H1 (cell line): ENCODE results near the gene CHD6.

Experiments used
- BRCA1 ChIP-seq: IDR thresholded peaks from 2 replicates; pipeline ENCODE4 v1.6.1; 2012; ENCODE audit warnings: low read depth, low read length, improper control_type of control experiment
- CBX5 ChIP-seq: fragments of 300-800, 300-1000 bp; sonication (generic); IDR thresholded peaks from 2 replicates; pipeline ENCODE4 v1.7.1; 2016; ENCODE audit warnings: antibody characterized with exemption, low read length, low read depth
- GTF2F1 ChIP-seq: IDR thresholded peaks from 2 replicates; pipeline ENCODE4 v1.6.1; 2012; ENCODE audit warnings: low read depth, low read length, improper control_type of control experiment, borderline replicate concordance
- HDAC2 ChIP-seq, 2 experiments: fragments of 300-600 bp in 1 of 2; sonication (generic) in 1 of 2; IDR thresholded peaks; 2 replicates each; pipeline ENCODE4 v1.6.1; 2011 to 2012; ENCODE audit warnings: low read depth in 2 of 2, low read length in 2 of 2, mild to moderate bottlenecking in 2 of 2, moderate library complexity in 2 of 2, borderline replicate concordance in 1 of 2, inconsistent platforms in 1 of 2
- POLR2A ChIP-seq, 2 experiments: IDR thresholded peaks; 1 replicate in 1 of 2; 2 replicates in 1 of 2; pipeline ENCODE4 v1.6.1; 2011; ENCODE audit warnings: low read depth in 2 of 2, low read length in 2 of 2, mild to moderate bottlenecking in 2 of 2; ENCODE audit errors: control extremely low read depth in 1 of 2
- POLR2AphosphoS5 ChIP-seq: IDR thresholded peaks from 2 replicates; pipeline ENCODE4 v1.6.1; 2011; ENCODE audit warnings: low read depth, low read length
- SP1 ChIP-seq: IDR thresholded peaks from 2 replicates; pipeline ENCODE4 v1.6.1; 2011; ENCODE audit warnings: low read depth, low read length
- SUZ12 ChIP-seq: fragments of 200-600 bp; sonication (generic); IDR thresholded peaks from 2 replicates; pipeline ENCODE4 v1.6.1; 2012; ENCODE audit warnings: mild to moderate bottlenecking, inconsistent platforms, low read length, moderate library complexity, mixed read lengths
- TBP ChIP-seq: IDR thresholded peaks from 2 replicates; pipeline ENCODE4 v1.6.1; 2011; ENCODE audit warnings: low read depth, low read length, improper control_type of control experiment
- TF ChIP-seq, protein P1 (sequence below), 3 experiments: IDR thresholded peaks; 1 replicate in 2 of 3; 2 replicates in 1 of 3; pipeline versions ENCODE4 v1.5.1 to v1.6.1; 2011; ENCODE audit warnings: low read length in 3 of 3, mild to moderate bottlenecking in 3 of 3, inconsistent platforms in 2 of 3, low read depth in 1 of 3, moderate library complexity in 1 of 3; ENCODE audit not compliant: insufficient read depth in 1 of 3; ENCODE audit errors: control extremely low read depth in 1 of 3
- TF ChIP-seq, protein P2 (sequence below): IDR thresholded peaks from 2 replicates; pipeline ENCODE4 v1.6.1; 2012; ENCODE audit warnings: low read length, inconsistent platforms

DNA sequence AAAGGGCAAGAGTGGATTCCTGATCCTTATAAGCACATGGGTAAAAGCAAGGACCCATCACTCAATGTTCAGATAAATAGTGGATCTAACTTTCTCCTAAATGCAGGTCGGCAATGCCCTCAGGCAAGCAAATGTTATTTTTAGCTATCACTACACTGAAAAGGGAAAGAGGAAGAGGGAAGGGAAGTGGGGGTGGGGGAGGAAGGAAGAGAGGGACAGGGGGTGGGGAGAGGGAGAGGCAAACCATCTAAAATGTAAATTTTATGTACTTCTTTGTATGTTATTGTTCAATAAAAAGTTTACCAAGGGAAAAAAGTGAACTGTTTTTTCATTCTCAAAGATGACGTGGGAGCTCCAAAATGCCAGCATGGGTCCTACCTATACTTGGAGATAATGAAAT lies 44.2 kb downstream of the CHD6 start:
- no peak for TF ChIP-seq SP1
- TF ChIP-seq HDAC2 (IDR thresholded peaks at IDR 0.05; ENCODE audit: borderline replicate concordance in 1 of 2, low read depth in 2 of 2, low read length in 2 of 2) = no peak
- TF ChIP-seq TBP = no peak
- TF ChIP-seq, protein P1, sequence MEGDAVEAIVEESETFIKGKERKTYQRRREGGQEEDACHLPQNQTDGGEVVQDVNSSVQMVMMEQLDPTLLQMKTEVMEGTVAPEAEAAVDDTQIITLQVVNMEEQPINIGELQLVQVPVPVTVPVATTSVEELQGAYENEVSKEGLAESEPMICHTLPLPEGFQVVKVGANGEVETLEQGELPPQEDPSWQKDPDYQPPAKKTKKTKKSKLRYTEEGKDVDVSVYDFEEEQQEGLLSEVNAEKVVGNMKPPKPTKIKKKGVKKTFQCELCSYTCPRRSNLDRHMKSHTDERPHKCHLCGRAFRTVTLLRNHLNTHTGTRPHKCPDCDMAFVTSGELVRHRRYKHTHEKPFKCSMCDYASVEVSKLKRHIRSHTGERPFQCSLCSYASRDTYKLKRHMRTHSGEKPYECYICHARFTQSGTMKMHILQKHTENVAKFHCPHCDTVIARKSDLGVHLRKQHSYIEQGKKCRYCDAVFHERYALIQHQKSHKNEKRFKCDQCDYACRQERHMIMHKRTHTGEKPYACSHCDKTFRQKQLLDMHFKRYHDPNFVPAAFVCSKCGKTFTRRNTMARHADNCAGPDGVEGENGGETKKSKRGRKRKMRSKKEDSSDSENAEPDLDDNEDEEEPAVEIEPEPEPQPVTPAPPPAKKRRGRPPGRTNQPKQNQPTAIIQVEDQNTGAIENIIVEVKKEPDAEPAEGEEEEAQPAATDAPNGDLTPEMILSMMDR (IDR thresholded peaks at IDR 0.05; ENCODE audit: control extremely low read depth in 1 of 3, insufficient read depth in 1 of 3, low read depth in 1 of 3, low read length in 3 of 3) = no peak
- no peak for TF ChIP-seq POLR2AphosphoS5
- TF ChIP-seq GTF2F1 = no peak
- no peak for TF ChIP-seq BRCA1
- TF ChIP-seq SUZ12 = no peak
- TF ChIP-seq CBX5 = no peak
- TF ChIP-seq, protein P2, sequence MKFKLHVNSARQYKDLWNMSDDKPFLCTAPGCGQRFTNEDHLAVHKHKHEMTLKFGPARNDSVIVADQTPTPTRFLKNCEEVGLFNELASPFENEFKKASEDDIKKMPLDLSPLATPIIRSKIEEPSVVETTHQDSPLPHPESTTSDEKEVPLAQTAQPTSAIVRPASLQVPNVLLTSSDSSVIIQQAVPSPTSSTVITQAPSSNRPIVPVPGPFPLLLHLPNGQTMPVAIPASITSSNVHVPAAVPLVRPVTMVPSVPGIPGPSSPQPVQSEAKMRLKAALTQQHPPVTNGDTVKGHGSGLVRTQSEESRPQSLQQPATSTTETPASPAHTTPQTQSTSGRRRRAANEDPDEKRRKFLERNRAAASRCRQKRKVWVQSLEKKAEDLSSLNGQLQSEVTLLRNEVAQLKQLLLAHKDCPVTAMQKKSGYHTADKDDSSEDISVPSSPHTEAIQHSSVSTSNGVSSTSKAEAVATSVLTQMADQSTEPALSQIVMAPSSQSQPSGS = no peak
- no peak for TF ChIP-seq POLR2A (IDR thresholded peaks at IDR 0.05; ENCODE audit: control extremely low read depth in 1 of 2, low read depth in 2 of 2, low read length in 2 of 2)
